ENCODE results near the gene BIN2.
"Not testable (repeated sequence)": the region's sequence is repeated elsewhere in the genome, so short reads cannot be mapped to it uniquely, and the experiment has no call there.

BIN2 gene

DNA sequence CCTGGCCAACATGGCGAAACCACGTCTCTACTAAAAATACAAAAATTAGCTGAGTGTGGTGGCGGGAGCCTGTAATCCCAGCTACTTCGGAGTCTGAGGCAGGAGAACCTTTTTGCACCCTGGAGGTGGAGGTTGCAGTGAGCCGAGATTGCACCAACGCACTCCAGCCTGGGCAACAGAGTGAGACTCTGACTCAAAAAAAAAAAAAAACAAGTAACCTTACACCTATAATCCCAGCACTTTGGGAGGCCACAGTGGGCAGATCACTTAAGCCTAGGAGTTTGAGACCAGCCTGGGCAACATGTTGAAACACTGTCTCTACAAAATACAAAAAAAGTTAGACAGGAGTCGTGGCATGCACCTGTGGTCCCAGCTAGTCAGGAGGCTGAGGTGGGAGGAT is 51.2 kb downstream of the BIN2 start:
- H3K9me3 ChIP-seq (ENCODE audit: control insufficient read depth, insufficient read depth, low read depth, low read length); H3K27ac ChIP-seq (ENCODE audit: low read depth, low read length); H3K4me1 ChIP-seq (ENCODE audit: control insufficient read depth, insufficient read depth, low read length); H3K4me3 ChIP-seq (ENCODE audit: low read depth, low read length); H3K9ac ChIP-seq (ENCODE audit: low read length); H3K36me3 ChIP-seq (ENCODE audit: control insufficient read depth, insufficient read depth, low read length): not testable (repeated sequence)
- peaks cover 18% of the 10 kb centered on the region for H3K27me3 ChIP-seq (ENCODE audit: control insufficient read depth, insufficient read depth, low read length)

DNA sequence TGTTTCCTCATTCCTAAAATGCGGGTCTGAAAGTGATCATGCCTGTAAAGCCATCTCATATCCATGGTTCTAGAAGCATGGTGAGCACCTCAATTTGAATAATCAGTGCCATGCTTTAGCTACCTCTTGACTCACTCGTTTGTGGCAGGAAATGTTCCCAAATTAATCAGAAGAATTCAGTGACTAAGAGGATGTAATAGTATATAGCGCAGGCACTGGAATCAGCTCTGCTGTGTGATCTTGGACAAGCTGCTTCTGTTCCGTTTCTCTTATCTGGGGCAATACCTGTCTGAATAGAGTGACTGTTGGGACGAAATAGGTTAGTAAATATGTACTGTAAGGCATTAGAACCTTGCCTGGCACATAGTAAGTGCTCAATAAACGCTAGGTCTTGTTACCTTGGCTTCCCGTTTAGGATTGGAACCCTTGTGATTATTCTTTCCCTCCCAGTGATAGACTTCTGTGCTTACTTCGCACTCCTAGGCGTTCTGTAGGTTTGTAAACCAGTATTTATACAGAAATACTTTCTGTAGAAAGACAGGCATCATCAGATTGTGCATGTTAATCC is 52.9 kb downstream of the BIN2 start:
- H3K27ac ChIP-seq (ENCODE audit: low read depth, low read length), result no peak overlapping the region
- no peaks in the 10 kb centered on the region for H3K36me3 ChIP-seq (ENCODE audit: control insufficient read depth, insufficient read depth, low read length)
- peak overlapping the region; percentile 76 for H3K4me3 ChIP-seq (ENCODE audit: low read depth, low read length)
- no peaks in the 10 kb centered on the region for H3K9me3 ChIP-seq (ENCODE audit: control insufficient read depth, insufficient read depth, low read depth, low read length)
- peaks cover 10% of the 10 kb centered on the region; the same call in 1 of the 2 replicates for H3K4me1 ChIP-seq (ENCODE audit: control insufficient read depth, insufficient read depth, low read length)
- peaks cover 18% of the 10 kb centered on the region for H3K27me3 ChIP-seq (ENCODE audit: control insufficient read depth, insufficient read depth, low read length)
- peak overlapping the region; percentile 68 for H3K9ac ChIP-seq (ENCODE audit: low read length)

GRCh38 chr12:51270067-51270950 is 53.7 kb downstream of the BIN2 start, which contains the start of gene SMAGP:
Gene SMAGP (minus strand): TSS chr12:51270415. CDS start chr12:51269278, 1,137 bp downstream.
- H3K36me3 ChIP-seq (ENCODE audit: control insufficient read depth, insufficient read depth, low read length), result no peaks in the 10 kb centered on the region
- H3K27ac ChIP-seq (ENCODE audit: low read depth, low read length), result no peak within 1 kb of the TSS
- peak within 1 kb of the TSS; percentile 76 for H3K4me3 ChIP-seq (ENCODE audit: low read depth, low read length)
- H3K9me3 ChIP-seq (ENCODE audit: control insufficient read depth, insufficient read depth, low read depth, low read length), result no peaks in the 10 kb centered on the region
- peaks cover 18% of the 10 kb centered on the region for H3K27me3 ChIP-seq (ENCODE audit: control insufficient read depth, insufficient read depth, low read length)
- peak within 1 kb of the TSS; percentile 68 for H3K9ac ChIP-seq (ENCODE audit: low read length)
- H3K4me1 ChIP-seq (ENCODE audit: control insufficient read depth, insufficient read depth, low read length), result peaks cover 14% of the 10 kb centered on the region; the same call in 1 of the 2 replicates

- Histone ChIP-seq H3K27me3 (ENCODE audit: control insufficient read depth, insufficient read depth, low read length) (peaks cover 18% of the 10 kb centered on the region), H3K36me3 (ENCODE audit: control insufficient read depth, insufficient read depth, low read length) (no peaks in the 10 kb centered on the region), H3K27ac (ENCODE audit: low read depth, low read length) (no peak overlapping the region), H3K4me1 (ENCODE audit: control insufficient read depth, insufficient read depth, low read length) (peaks cover 16% of the 10 kb centered on the region; the same call in 1 of the 2 replicates), H3K9me3 (ENCODE audit: control insufficient read depth, insufficient read depth, low read depth, low read length) (no peaks in the 10 kb centered on the region), H3K9ac (ENCODE audit: low read length) (peak overlapping the region; percentile 68), H3K4me3 (ENCODE audit: low read depth, low read length) (peak overlapping the region; percentile 76)
These were observed 54.6 kb downstream of the BIN2 start for GRCh38 chr12:51269174-51270066.

DNA sequence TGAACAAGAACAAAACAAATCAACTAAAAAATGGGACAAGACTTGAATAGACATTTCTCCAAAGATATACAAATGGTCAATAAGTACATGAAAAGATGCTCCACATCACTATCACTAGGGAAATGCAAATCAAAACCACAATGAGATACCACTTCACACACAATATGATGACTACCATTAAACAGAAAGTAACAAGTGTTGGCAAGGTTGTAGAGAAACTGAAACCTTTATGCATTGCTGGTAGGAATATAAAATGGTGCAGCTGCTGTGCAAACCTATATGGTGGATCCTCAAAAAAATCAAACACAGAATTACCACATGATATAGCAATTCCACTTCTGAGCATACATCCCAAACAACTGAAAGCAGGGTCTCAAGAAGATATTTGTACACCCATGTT is 59.0 kb downstream of the BIN2 start:
- Histone ChIP-seq H3K4me1 (ENCODE audit: control insufficient read depth, insufficient read depth, low read length) (peaks cover 16% of the 10 kb centered on the region; the same call in 1 of the 2 replicates), H3K9me3 (ENCODE audit: control insufficient read depth, insufficient read depth, low read depth, low read length) (no peaks in the 10 kb centered on the region), H3K4me3 (ENCODE audit: low read depth, low read length) (no peak overlapping the region), H3K27ac (ENCODE audit: low read depth, low read length) (no peak overlapping the region), H3K27me3 (ENCODE audit: control insufficient read depth, insufficient read depth, low read length) (peaks cover 6% of the 10 kb centered on the region; the same call in 1 of the 2 replicates), H3K36me3 (ENCODE audit: control insufficient read depth, insufficient read depth, low read length) (no peaks in the 10 kb centered on the region), H3K9ac (ENCODE audit: low read length) (no peak overlapping the region)

DNA sequence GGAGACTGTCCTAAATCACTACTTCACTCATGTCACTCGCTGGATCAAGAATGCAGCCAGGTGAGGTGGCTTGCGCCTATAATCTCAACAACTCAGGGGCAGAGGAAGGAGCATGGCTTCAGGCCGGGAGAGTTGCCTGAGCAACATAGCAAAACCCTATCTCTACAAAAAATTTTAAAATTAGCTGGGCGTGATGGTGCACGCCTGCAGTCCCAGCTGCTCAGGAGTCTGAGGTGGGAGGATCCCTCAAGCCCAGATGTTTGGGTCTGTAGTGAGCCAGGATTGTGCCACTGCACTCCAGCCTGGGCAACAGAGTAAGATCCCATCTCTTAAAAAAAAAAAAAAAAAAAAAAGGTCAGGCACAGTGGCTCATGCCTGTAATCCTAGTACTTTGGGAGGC is 59.7 kb downstream of the BIN2 start:
- peaks cover 5% of the 10 kb centered on the region; the same call in 1 of the 2 replicates for H3K27me3 ChIP-seq (ENCODE audit: control insufficient read depth, insufficient read depth, low read length)
- H3K36me3 ChIP-seq (ENCODE audit: control insufficient read depth, insufficient read depth, low read length), result no peaks in the 10 kb centered on the region
- no peak overlapping the region for H3K9ac ChIP-seq (ENCODE audit: low read length)
- H3K4me1 ChIP-seq (ENCODE audit: control insufficient read depth, insufficient read depth, low read length), result peaks cover 14% of the 10 kb centered on the region; the same call in 1 of the 2 replicates
- no peak overlapping the region for H3K27ac ChIP-seq (ENCODE audit: low read depth, low read length)
- no peaks in the 10 kb centered on the region for H3K9me3 ChIP-seq (ENCODE audit: control insufficient read depth, insufficient read depth, low read depth, low read length)
- no peak overlapping the region for H3K4me3 ChIP-seq (ENCODE audit: low read depth, low read length)

- H3K4me3 ChIP-seq (ENCODE audit: low read depth, low read length), result no peak overlapping the region
- H3K36me3 ChIP-seq (ENCODE audit: control insufficient read depth, insufficient read depth, low read length), result no peaks in the 10 kb centered on the region
- peaks cover 10% of the 10 kb centered on the region; the same call in 1 of the 2 replicates for H3K4me1 ChIP-seq (ENCODE audit: control insufficient read depth, insufficient read depth, low read length)
- no peaks in the 10 kb centered on the region for H3K9me3 ChIP-seq (ENCODE audit: control insufficient read depth, insufficient read depth, low read depth, low read length)
- H3K27me3 ChIP-seq (ENCODE audit: control insufficient read depth, insufficient read depth, low read length), result no peaks in the 10 kb centered on the region
- H3K27ac ChIP-seq (ENCODE audit: low read depth, low read length), result no peak overlapping the region
- no peak overlapping the region for H3K9ac ChIP-seq (ENCODE audit: low read length)
These were observed 60.6 kb downstream of the BIN2 start for GRCh38 chr12:51263341-51263740.

- H3K9me3 ChIP-seq (ENCODE audit: control insufficient read depth, insufficient read depth, low read depth, low read length), result no peaks in the 10 kb centered on the region
- H3K9ac ChIP-seq (ENCODE audit: low read length), result no peak overlapping the region
- H3K27ac ChIP-seq (ENCODE audit: low read depth, low read length), result no peak overlapping the region
- H3K4me3 ChIP-seq (ENCODE audit: low read depth, low read length), result no peak overlapping the region
- no peaks in the 10 kb centered on the region for H3K36me3 ChIP-seq (ENCODE audit: control insufficient read depth, insufficient read depth, low read length)
- no peaks in the 10 kb centered on the region for H3K27me3 ChIP-seq (ENCODE audit: control insufficient read depth, insufficient read depth, low read length)
- H3K4me1 ChIP-seq (ENCODE audit: control insufficient read depth, insufficient read depth, low read length), result peaks cover 10% of the 10 kb centered on the region; the same call in 1 of the 2 replicates
These were observed 61.2 kb downstream of the BIN2 start for GRCh38 chr12:51262758-51263177.

- H3K9ac ChIP-seq (ENCODE audit: low read length); H3K27ac ChIP-seq (ENCODE audit: low read depth, low read length); H3K9me3 ChIP-seq (ENCODE audit: control insufficient read depth, insufficient read depth, low read depth, low read length); H3K4me1 ChIP-seq (ENCODE audit: control insufficient read depth, insufficient read depth, low read length); H3K36me3 ChIP-seq (ENCODE audit: control insufficient read depth, insufficient read depth, low read length); H3K27me3 ChIP-seq (ENCODE audit: control insufficient read depth, insufficient read depth, low read length); H3K4me3 ChIP-seq (ENCODE audit: low read depth, low read length): not testable (repeated sequence)
These were observed 64.4 kb downstream of the BIN2 start for GRCh38 chr12:51259600-51259999.

GRCh38 chr12:51254536-51254935 is 69.4 kb downstream of the BIN2 start:
- H3K27ac ChIP-seq (ENCODE audit: low read depth, low read length), result no peak overlapping the region
- no peaks in the 10 kb centered on the region for H3K27me3 ChIP-seq (ENCODE audit: control insufficient read depth, insufficient read depth, low read length)
- H3K36me3 ChIP-seq (ENCODE audit: control insufficient read depth, insufficient read depth, low read length), result no peaks in the 10 kb centered on the region
- H3K9ac ChIP-seq (ENCODE audit: low read length), result no peak overlapping the region
- peaks cover 5% of the 10 kb centered on the region for H3K4me1 ChIP-seq (ENCODE audit: control insufficient read depth, insufficient read depth, low read length)
- H3K9me3 ChIP-seq (ENCODE audit: control insufficient read depth, insufficient read depth, low read depth, low read length), result no peaks in the 10 kb centered on the region
- no peak overlapping the region for H3K4me3 ChIP-seq (ENCODE audit: low read depth, low read length)
